Activated T-helper 17 cell treated with anti-CD3 and anti-CD28 coated beads, Interleukin-2, amount 50 U/mL, for 72 hours (primary cell): ENCODE measurements around the gene PMAIP1. TPM values are rescaled to one million over a fixed set of nuclear protein-coding genes. Genes with fewer than 3 reads are reported as not detected.
"Not testable (repeated sequence)": the region's sequence is repeated elsewhere in the genome, so short reads cannot be mapped to it uniquely, and the experiment has no call there.

Experiments used
- ATAC-seq: fragments of 150-1000 bp; cut with Tn5 transposase; replicated peaks from 2 replicates; pipeline ENCODE4 v1.10.0; 2021; ENCODE audit warnings: mild to moderate bottlenecking, moderate library complexity
- H3K27ac Mint-ChIP-seq: one replicate; pipeline ENCODE4 v1.8.0; 2022; ENCODE audit warnings: mixed read lengths
- H3K27me3 Mint-ChIP-seq: one replicate; pipeline ENCODE4 v1.8.0; 2022; ENCODE audit warnings: mixed read lengths
- H3K36me3 Mint-ChIP-seq: one replicate; pipeline ENCODE4 v1.8.0; 2022; ENCODE audit warnings: low read depth, mild to moderate bottlenecking, mixed read lengths
- H3K4me1 Mint-ChIP-seq: one replicate; pipeline ENCODE4 v1.8.0; 2022; ENCODE audit warnings: mixed read lengths
- H3K4me3 Mint-ChIP-seq: one replicate; pipeline ENCODE4 v1.8.0; 2022; ENCODE audit warnings: mild to moderate bottlenecking, mixed read lengths
- H3K9me3 Mint-ChIP-seq: one replicate; pipeline ENCODE4 v1.8.0; 2022; ENCODE audit warnings: mixed read lengths
- total RNA-seq, 2 donors: library from RNA; stranded (reverse); gene quantifications; one replicate each; pipeline ENCODE4 v1.2.3, GENCODE V29; 2022

Gene PMAIP1
- total RNA-seq, 2 donors from 2014 or later: 62.7 to 83.1 TPM

DNA sequence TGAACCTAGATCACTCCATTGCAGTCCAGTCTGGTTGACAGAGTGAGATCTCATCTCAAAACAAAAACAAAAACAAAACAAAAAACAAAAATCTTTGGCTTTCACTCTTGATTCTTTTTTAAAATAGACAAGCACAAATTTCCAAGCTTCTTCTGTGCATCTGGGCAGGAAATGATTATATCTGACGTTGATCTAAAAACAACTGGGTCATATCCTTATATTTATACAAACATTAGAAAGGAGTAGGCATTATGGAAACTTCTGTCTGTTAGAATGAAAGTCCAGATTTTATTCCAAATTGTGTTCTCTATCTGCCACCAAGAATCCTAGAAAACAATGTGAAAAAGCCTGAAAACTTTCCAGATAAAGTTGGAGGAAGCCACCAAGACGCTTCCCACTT lies 26.2 kb upstream of the PMAIP1 start:
- no peak for ATAC-seq
- Mint-ChIP-seq H3K4me3 (no peak overlapping the region), H3K36me3 (no peaks in the 10 kb centered on the region), H3K27ac (no peak overlapping the region), H3K27me3 (peaks cover 2% of the 10 kb centered on the region), H3K4me1 (peaks cover 4% of the 10 kb centered on the region), H3K9me3 (no peaks in the 10 kb centered on the region)

DNA sequence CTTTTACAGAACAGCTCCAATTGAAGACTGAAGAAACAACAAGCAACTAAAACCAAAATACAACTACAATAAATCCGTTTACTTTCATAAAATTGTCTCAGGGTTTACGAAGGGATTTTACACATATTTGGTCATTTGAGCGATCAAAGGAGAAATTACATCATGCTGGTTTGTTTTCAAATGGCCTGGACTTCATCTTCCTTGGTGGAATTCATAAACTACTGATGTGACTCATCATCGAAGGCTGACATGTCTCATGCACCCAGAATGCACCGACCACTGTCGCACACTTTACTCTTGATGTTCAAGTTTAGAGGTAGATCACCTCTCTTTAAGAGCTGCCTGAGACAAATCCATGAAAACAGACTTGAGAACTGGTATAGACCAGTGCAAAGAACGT lies 25.6 kb upstream of the PMAIP1 start:
- Mint-ChIP-seq H3K27me3 (peaks cover 2% of the 10 kb centered on the region), H3K4me1 (peaks cover 4% of the 10 kb centered on the region), H3K27ac (no peak overlapping the region), H3K36me3 (no peaks in the 10 kb centered on the region), H3K9me3 (no peaks in the 10 kb centered on the region), H3K4me3 (no peak overlapping the region)
- ATAC-seq: no peak

DNA sequence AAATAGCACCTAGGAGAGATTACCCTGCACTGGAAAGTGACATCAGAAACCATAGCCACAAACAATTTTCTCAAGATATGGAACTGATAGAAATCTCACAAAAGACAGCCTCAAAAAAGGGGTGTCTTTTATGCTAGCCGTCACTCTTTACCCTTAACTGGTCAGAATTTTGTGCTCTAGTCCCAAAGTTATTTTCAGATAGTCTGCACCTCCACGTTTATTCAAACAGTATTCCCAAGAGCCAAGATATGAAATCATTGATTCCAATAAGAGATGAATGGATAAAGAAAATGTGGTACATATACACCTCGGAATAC lies 23.5 kb upstream of the PMAIP1 start:
- no peaks in the 10 kb centered on the region for H3K36me3 Mint-ChIP-seq
- ATAC-seq: peak; percentile 61
- peaks cover 4% of the 10 kb centered on the region for H3K4me1 Mint-ChIP-seq
- no peak overlapping the region for H3K4me3 Mint-ChIP-seq
- no peak overlapping the region for H3K27ac Mint-ChIP-seq
- peaks cover 2% of the 10 kb centered on the region for H3K27me3 Mint-ChIP-seq
- no peaks in the 10 kb centered on the region for H3K9me3 Mint-ChIP-seq

DNA sequence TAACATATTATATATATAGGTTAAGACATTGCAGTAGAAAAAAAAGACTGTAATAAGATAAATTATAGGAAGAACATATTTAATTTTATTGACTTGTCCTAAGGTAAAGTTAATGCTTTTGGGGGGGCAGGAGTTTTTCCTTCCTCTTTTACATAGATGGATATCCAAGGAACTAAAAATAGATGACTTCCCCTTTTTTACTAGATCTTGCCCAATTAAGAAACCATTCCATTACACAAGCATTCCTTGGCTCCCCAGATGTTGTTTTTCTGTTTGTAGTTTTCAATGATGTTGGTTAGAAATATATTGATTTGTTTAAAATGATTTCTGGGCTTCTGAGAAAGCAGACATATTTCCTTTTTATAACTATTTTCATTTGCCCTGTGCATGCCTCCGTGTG lies 22.4 kb upstream of the PMAIP1 start:
- no peak for ATAC-seq
- Mint-ChIP-seq H3K9me3 (no peaks in the 10 kb centered on the region), H3K4me1 (peaks cover 12% of the 10 kb centered on the region), H3K36me3 (peaks cover 4% of the 10 kb centered on the region), H3K4me3 (no peak overlapping the region), H3K27ac (no peak overlapping the region), H3K27me3 (peaks cover 2% of the 10 kb centered on the region)

DNA sequence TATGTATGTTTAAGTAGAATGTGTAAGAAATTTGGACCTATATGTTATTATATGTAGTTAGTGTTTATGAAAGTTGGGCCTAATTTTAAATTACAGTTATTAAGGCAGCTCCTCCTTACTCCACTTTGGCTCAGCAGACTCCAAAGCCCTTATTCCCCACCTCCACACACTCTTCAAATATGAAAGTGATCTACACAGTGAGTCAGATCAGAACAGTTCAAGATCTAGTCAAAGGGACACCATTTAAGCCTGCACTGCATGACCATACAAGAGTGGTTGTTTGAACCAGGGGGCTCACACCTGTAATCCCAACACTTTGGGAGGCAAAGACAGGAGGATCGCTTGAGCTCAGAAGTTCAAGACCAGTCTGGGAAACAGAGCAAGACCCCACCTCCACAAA lies 21.2 kb upstream of the PMAIP1 start:
- H3K27me3 Mint-ChIP-seq: peaks cover 2% of the 10 kb centered on the region
- peaks cover 5% of the 10 kb centered on the region for H3K36me3 Mint-ChIP-seq
- no peaks in the 10 kb centered on the region for H3K9me3 Mint-ChIP-seq
- peak; percentile 55 for ATAC-seq
- no peak overlapping the region for H3K4me3 Mint-ChIP-seq
- H3K4me1 Mint-ChIP-seq: peaks cover 12% of the 10 kb centered on the region
- no peak overlapping the region for H3K27ac Mint-ChIP-seq

DNA sequence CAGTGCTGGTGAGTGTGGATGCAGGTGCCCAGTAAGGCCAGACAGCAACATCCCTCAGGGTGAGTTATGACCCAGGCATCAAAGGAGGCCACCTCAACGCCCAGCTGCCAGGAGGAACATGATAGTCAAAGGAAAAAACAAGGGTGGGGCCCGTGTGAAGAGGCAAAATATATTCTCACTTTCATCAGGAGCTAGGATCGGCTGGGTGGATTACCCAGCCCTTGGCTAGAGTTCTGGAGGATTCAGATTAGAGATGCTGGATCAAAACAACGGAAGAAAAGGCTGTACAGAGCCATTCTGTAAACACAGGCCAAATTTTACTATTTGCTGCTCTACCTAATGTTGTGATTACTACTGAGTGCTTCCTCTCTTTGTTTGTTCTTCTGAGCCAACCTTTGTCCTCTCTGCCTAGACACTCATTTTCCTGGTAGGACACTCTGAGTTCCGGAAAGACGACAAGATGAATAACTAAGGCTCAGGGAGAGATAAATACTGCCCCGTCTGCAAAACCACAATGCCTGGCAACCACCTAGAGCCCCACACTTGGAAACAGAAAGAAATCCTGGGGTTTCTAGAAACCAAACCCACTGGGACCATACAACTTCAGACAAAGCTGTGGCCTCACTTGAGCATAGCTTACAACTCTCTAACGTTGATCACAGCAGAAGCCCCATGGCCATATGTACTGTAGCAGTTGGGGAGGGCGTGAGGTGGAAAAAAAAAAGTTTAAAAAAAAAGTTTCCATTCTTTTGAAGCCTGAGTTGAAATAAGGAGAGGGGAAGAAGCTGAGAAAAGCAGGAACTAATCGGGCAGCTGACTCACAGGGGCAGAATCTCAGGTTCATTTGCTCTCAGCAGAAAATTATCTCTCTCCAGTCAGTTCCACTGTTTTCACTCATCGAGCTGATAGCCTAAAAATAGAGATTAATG lies 17.8 kb upstream of the PMAIP1 start:
- peaks cover 23% of the 10 kb centered on the region for H3K4me1 Mint-ChIP-seq
- peak overlapping the region; percentile 62 for H3K4me3 Mint-ChIP-seq

DNA sequence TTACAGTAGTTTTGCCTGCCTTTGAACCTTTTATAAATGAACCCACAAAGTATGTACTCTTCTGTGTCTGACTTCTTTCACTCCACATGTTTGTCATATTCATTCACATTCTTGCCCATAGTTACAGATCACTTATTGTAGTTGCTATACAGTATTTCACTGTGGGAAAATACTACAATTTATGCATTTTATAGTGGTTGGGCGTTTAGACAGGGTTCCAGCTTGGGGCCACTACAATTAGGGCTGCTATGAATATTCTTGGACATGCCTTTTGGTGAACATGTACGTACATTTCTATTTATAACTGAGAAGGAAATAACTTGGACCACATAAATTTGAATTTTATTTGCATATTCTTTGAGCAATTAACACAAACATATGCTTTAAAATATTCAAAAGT lies 15.4 kb upstream of the PMAIP1 start:
- H3K36me3 Mint-ChIP-seq: peaks cover 5% of the 10 kb centered on the region
- H3K27ac Mint-ChIP-seq: no peak overlapping the region
- peaks cover 23% of the 10 kb centered on the region for H3K4me1 Mint-ChIP-seq
- H3K9me3 Mint-ChIP-seq: no peaks in the 10 kb centered on the region
- H3K27me3 Mint-ChIP-seq: no peaks in the 10 kb centered on the region
- no peak overlapping the region for H3K4me3 Mint-ChIP-seq
- ATAC-seq: no peak

More for the DNA sequence above, 17.8 kb upstream of the PMAIP1 start:
- H3K36me3 Mint-ChIP-seq: peaks cover 5% of the 10 kb centered on the region
- no peaks in the 10 kb centered on the region for H3K27me3 Mint-ChIP-seq
- no peaks in the 10 kb centered on the region for H3K9me3 Mint-ChIP-seq
- ATAC-seq: peak; percentile 71
- peak overlapping the region; percentile 91 for H3K27ac Mint-ChIP-seq

DNA sequence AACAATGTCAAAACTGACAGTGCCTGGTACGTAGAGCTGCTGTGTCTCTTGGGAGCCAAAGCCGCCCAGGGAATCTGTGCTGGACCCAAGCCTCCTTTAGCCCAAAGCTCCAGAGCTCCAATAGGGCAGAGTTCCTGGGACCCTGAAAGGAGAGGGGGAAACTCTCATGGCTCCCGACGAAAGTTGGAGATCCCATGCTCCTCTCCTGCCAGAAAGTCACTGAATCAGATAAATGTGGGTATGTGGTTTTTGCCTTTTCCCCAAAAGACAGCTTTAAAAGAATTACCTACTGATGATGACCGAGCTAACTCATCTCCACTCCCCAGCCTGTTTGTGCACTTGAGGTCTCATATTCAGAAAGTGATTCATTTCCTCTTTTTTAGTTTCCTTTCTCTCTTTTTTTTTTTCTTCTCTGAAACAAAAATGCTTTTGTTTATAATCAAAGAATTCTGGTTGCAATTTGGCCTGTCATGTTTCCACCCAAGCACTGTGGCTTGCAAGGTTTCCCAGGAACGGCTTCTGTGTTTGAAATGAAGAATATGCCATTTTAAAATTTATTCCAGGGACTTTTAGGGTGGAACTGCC lies 14.1 kb upstream of the PMAIP1 start:
- peak; percentile 83 for ATAC-seq
- peaks cover 5% of the 10 kb centered on the region for H3K36me3 Mint-ChIP-seq
- H3K27me3 Mint-ChIP-seq: no peaks in the 10 kb centered on the region
- H3K4me1 Mint-ChIP-seq: peaks cover 23% of the 10 kb centered on the region
- H3K4me3 Mint-ChIP-seq: peak overlapping the region; percentile 65
- H3K9me3 Mint-ChIP-seq: no peaks in the 10 kb centered on the region
- peak overlapping the region; percentile 85 for H3K27ac Mint-ChIP-seq

DNA sequence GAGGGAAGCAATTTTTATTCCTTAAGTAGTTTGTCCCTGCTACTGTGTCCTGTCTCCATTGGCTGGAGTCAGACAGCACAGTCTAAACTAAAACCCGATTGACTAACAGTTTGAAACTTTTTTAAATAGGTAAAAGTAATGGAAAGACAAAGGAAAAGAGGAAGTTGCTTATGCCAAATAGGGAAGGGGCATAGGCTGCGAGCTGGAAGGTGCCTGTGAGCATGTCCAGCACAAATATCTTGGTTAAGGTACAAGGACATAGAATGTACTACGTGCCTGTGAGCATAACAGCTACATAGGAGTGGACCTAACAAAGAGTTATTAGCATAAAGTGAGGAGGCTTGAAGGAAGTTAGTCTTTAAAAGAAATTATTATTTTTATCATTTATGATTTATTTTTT lies 13.4 kb upstream of the PMAIP1 start:
- peak overlapping the region; percentile 85 for H3K27ac Mint-ChIP-seq
- peak overlapping the region; percentile 65 for H3K4me3 Mint-ChIP-seq
- H3K4me1 Mint-ChIP-seq: peaks cover 23% of the 10 kb centered on the region
- H3K27me3 Mint-ChIP-seq, H3K9me3 Mint-ChIP-seq, H3K36me3 Mint-ChIP-seq, ATAC-seq: not testable (repeated sequence)

GRCh38 chr18:59892123-59892522 lies 7.7 kb upstream of the PMAIP1 start:
- no peaks in the 10 kb centered on the region for H3K27me3 Mint-ChIP-seq
- H3K9me3 Mint-ChIP-seq: no peaks in the 10 kb centered on the region
- H3K36me3 Mint-ChIP-seq: no peaks in the 10 kb centered on the region
- no peak overlapping the region for H3K27ac Mint-ChIP-seq
- no peak overlapping the region for H3K4me3 Mint-ChIP-seq
- H3K4me1 Mint-ChIP-seq: no peaks in the 10 kb centered on the region
- no peak for ATAC-seq

GRCh38 chr18:59893971-59894370 lies 5.8 kb upstream of the PMAIP1 start:
- Mint-ChIP-seq H3K4me3 (no peak overlapping the region), H3K9me3 (no peaks in the 10 kb centered on the region), H3K4me1 (peaks cover 4% of the 10 kb centered on the region), H3K27me3 (no peaks in the 10 kb centered on the region), H3K27ac (no peak overlapping the region), H3K36me3 (peaks cover 3% of the 10 kb centered on the region)
- no peak for ATAC-seq

DNA sequence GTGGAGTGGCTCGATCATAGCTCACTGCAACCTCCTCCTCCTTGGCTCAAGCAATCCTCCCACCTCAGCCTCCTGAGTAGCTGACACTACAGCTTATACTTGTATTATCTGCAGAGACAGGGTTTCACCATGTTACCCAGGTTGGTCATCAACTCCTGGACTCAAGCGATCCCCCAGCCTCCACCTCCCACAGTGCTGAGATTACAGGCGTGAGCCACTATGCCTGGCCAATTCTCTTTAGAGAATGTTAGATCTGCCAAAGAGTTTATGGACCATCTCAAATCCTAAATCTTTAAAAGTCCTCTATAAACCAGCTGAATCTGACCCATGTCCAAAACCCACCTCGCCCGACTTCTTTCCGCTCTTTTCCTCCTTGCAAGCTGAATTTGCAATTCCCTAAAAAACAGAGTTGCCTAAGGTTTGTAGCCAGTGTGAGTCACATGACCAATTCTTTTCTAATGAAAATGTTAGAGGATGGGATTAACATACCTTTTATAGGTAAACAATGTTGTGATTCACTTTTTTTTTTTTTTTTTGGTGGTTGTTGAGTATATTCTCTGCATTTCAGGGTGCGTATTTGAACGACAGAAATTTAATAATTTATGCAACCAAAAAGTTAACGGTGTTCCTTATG lies 2.4 kb upstream of the PMAIP1 start:
- Mint-ChIP-seq H3K27ac (no peak overlapping the region), H3K9me3 (no peaks in the 10 kb centered on the region), H3K4me3 (peak overlapping the region; percentile 96), H3K27me3 (no peaks in the 10 kb centered on the region), H3K36me3 (peaks cover 35% of the 10 kb centered on the region), H3K4me1 (peaks cover 11% of the 10 kb centered on the region)
- ATAC-seq: no peak

GRCh38 chr18:59898093-59898492 lies 1.7 kb upstream of the PMAIP1 start:
- Mint-ChIP-seq H3K27me3 (no peaks in the 10 kb centered on the region), H3K9me3 (no peaks in the 10 kb centered on the region), H3K4me3 (peak overlapping the region; percentile 96), H3K36me3 (peaks cover 41% of the 10 kb centered on the region), H3K4me1 (peaks cover 17% of the 10 kb centered on the region), H3K27ac (peak overlapping the region; percentile 99)
- no peak for ATAC-seq

DNA sequence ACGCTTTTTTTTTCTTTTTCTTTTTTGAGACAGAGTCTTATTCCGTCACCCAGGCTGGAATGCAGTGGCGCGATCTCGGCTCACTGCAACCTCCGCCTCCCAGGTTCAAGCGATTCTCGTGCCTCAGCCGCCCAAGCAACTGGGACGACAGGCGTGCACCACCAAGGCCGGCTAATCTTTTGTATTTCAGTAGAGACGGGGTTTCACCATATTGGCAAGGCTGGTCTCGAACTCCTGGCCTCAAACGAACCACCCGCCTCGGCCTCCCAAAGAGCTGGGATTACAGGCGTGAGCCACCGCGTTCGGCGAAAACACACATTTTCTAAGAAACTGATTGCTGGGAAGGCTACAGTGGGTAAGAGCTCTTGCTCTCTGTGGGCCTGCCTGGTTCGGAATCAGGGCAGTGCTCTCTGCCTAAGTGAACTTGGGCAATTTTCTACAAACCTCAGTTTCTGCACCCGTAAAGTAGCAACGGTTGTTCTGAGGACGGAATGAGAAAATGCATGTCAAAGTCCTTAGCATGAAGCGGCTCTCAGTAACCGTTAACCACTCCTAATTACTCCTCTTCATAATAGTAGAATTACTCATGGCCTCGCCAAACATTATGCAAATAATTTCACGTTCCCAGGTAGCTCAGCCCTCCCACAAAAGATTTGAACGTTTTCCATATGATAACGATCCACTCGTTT lies 1.0 kb upstream of the PMAIP1 start:
- peak; percentile 53 for ATAC-seq
- peak overlapping the region; percentile 99 for H3K27ac Mint-ChIP-seq
- H3K4me1 Mint-ChIP-seq: peaks cover 21% of the 10 kb centered on the region
- H3K36me3 Mint-ChIP-seq: peaks cover 47% of the 10 kb centered on the region
- H3K27me3 Mint-ChIP-seq: no peaks in the 10 kb centered on the region
- H3K9me3 Mint-ChIP-seq: no peaks in the 10 kb centered on the region
- peak overlapping the region; percentile 96 for H3K4me3 Mint-ChIP-seq
